Adrenal gland (tissue), 12 donors: Measurements from ENCODE around the gene FAM89A. TPM values are rescaled to one million over a fixed set of nuclear protein-coding genes. Genes with fewer than 3 reads are reported as not detected.

Experiments used
- DNase-seq, 7 donors: peaks; one replicate each; pipeline ENCODE4 v3.0.0-alpha.2; 2019 to 2020
- H3K27ac ChIP-seq, 5 donors: fragments of 200-600 bp; sonication (generic) in 4 of 5; 1 replicate in 3 of 5; 2 replicates in 2 of 5; pipeline versions ENCODE4 v1.5.1 to v1.8.0; 2016 to 2020; ENCODE audit warnings: mild to moderate bottlenecking in 1 of 5
- H3K27me3 ChIP-seq: fragments of 200-600 bp; 2 replicates; pipeline ENCODE4 v1.8.0; 2021
- H3K36me3 ChIP-seq, 2 donors: fragments of 200-600 bp; replicated peaks in 1 of 2; 1 replicate in 1 of 2; 2 replicates in 1 of 2; pipeline versions ENCODE4 v1.5.1 to v1.8.0; 2018 to 2022
- H3K4me1 ChIP-seq, 2 donors: fragments of 200-600 bp; replicated peaks in 1 of 2; 1 replicate in 1 of 2; 2 replicates in 1 of 2; pipeline versions ENCODE4 v1.5.1 to v1.8.0; 2018 to 2021
- H3K4me3 ChIP-seq, 4 donors: fragments of 200-600 bp; sonication (generic) in 3 of 4; one replicate each; pipeline ENCODE4 v1.5.1; 2016 to 2018
- H3K9me3 ChIP-seq, 3 donors: fragments of 200-600 bp; sonication (generic) in 1 of 3; replicated peaks in 1 of 3; 1 replicate in 2 of 3; 2 replicates in 1 of 3; pipeline versions ENCODE4 v1.5.1 to v1.8.0; 2016 to 2021
- POLR2A ChIP-seq, 2 donors: fragments of 450-650 bp; IDR thresholded peaks; one replicate each; pipeline ENCODE4 v1.6.1; 2017; ENCODE audit warnings: antibody characterized with exemption in 2 of 2, mild to moderate bottlenecking in 2 of 2, moderate library complexity in 1 of 2
- WGBS, 4 donors: extraction: QIAGEN DNeasy Blood & Tissue Kit in 2 of 4; methylation state at CpG; one replicate each; pipeline versions ENCODE4 v1.1.5 to v1.1.7; 2013 to 2017; 5-methylcytosine and 5-hydroxymethylcytosine counted together
- intact Hi-C, 2 donors: fragments of 100-400 bp; cut with DNase I; formaldehyde crosslinking; loops; one replicate each; pipeline versions ENCODE4 v1.14.1 to v1.15.0; 2022 to 2023
- polyA plus RNA-seq, 3 donors: library from polyadenylated mRNA; stranded (reverse); fragments of 200-250 nt in 2 of 3; fragments of 350-450 nt in 1 of 3; fragmentation: Illumina TruSeq in 1 of 3; extraction: RNeasy Lipid Tissue Mini Kit (QIAGEN cat#74804) in 1 of 3; gene quantifications; one replicate each; pipeline ENCODE4 v1.2.3, GENCODE V29; 2013 to 2014
- total RNA-seq, 9 donors: library from RNA; depleted of rRNA in 4 of 9; stranded (reverse); fragments of >200 nt in 4 of 9; fragments of 120-200 nt in 1 of 9; fragmentation: NEBNext Ultra II Directional in 1 of 9; extraction: Animal tissue kit (Norgen Biotek cat#: 25700) in 1 of 9; gene quantifications; one replicate each; pipeline versions ENCODE4 v1.1.0 to v1.2.4, GENCODE V29; 2013 to 2023
- TF ChIP-seq, protein P1 (sequence below), 6 experiments: fragments of 450-650 bp in 4 of 6; fragments of 200-600 bp in 2 of 6; sonication (generic) in 1 of 6; IDR thresholded peaks; 1 replicate in 5 of 6; 2 replicates in 1 of 6; pipeline versions ENCODE4 v1.5.1 to v1.8.0; 2016 to 2021; ENCODE audit warnings: antibody characterized with exemption in 6 of 6, mild to moderate bottlenecking in 2 of 6, moderate library complexity in 1 of 6
- donor health status: healthy with polysubstance abuse.
- donor health status: Bipolar disorder and iron deficiency.
- donor health status: DM: yes; HTN: yes; CAD: no.
- donor health status: DM: no; HTN: no; CAD: no.
- donor health status: DM: no; HTN: no; CAD: no.
- donor health status: DM: yes; HTN: yes; CAD: no.

The FAM89A gene
- total and polyA plus RNA-seq, 12 donors: 11.3 to 59.4 (median 33.0) TPM

DNA sequence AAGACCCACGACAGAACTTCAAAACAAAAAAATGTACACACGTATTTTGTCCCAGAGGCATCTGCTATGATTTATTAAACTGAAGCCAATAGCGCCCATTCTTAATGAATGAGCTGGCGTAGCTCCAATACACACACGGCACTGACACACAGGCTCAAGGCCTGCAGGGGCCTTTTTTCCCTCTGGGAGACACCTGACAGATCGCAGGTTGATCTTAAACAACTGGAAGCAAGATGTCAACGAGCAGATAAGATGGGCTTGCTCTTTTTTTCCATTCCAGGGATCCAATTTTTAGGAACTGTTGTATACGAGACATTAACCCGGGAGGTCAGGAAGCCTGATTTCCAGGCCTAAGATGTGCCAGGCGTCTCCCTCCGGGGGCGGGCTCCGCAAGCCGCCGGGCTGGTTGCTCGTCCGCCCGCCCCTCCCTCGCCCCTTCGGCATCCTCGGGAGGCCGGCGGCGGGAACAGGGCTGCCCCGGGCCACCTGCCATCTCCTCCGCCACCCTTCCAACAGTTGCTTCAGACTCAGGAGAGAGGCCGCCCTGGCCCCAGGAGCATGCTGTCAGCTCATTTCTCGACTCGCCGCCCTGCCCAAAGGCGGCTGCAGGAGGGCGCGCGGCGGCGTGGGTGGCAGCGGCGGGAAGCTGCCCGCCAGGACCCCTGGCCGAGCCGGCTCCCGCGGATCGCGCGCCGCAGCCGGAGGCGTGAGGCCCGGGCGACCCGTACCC, 62.1 kb downstream of the FAM89A start:
- TF ChIP-seq, protein P1, sequence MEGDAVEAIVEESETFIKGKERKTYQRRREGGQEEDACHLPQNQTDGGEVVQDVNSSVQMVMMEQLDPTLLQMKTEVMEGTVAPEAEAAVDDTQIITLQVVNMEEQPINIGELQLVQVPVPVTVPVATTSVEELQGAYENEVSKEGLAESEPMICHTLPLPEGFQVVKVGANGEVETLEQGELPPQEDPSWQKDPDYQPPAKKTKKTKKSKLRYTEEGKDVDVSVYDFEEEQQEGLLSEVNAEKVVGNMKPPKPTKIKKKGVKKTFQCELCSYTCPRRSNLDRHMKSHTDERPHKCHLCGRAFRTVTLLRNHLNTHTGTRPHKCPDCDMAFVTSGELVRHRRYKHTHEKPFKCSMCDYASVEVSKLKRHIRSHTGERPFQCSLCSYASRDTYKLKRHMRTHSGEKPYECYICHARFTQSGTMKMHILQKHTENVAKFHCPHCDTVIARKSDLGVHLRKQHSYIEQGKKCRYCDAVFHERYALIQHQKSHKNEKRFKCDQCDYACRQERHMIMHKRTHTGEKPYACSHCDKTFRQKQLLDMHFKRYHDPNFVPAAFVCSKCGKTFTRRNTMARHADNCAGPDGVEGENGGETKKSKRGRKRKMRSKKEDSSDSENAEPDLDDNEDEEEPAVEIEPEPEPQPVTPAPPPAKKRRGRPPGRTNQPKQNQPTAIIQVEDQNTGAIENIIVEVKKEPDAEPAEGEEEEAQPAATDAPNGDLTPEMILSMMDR (IDR thresholded peaks at IDR 0.05): no peak
- TF ChIP-seq POLR2A (IDR thresholded peaks at IDR 0.05): no peak
- DNase-seq: peak; percentile 21 to 64 (median 33)
- 1 to 11% (median 4%) methylated on average over 9 to 52 of the region's 52 CpGs for WGBS, 4 donors
- no peaks in the 10 kb centered on the region for H3K9me3 ChIP-seq
- H3K27ac ChIP-seq: peak overlapping the region in 4 of 5 donors; percentile 45 to 85 (median 58)
- H3K27me3 ChIP-seq: no peaks in the 10 kb centered on the region
- H3K4me3 ChIP-seq: peak overlapping the region in 3 of 4 donors; percentile 31 to 98 (median 89)
- peaks cover 0 to 4% of the 10 kb centered on the region in 2 donors for H3K36me3 ChIP-seq
- intact Hi-C loops: no loop called here
- H3K4me1 ChIP-seq: peaks cover 8 to 29% of the 10 kb centered on the region in 2 donors

DNA sequence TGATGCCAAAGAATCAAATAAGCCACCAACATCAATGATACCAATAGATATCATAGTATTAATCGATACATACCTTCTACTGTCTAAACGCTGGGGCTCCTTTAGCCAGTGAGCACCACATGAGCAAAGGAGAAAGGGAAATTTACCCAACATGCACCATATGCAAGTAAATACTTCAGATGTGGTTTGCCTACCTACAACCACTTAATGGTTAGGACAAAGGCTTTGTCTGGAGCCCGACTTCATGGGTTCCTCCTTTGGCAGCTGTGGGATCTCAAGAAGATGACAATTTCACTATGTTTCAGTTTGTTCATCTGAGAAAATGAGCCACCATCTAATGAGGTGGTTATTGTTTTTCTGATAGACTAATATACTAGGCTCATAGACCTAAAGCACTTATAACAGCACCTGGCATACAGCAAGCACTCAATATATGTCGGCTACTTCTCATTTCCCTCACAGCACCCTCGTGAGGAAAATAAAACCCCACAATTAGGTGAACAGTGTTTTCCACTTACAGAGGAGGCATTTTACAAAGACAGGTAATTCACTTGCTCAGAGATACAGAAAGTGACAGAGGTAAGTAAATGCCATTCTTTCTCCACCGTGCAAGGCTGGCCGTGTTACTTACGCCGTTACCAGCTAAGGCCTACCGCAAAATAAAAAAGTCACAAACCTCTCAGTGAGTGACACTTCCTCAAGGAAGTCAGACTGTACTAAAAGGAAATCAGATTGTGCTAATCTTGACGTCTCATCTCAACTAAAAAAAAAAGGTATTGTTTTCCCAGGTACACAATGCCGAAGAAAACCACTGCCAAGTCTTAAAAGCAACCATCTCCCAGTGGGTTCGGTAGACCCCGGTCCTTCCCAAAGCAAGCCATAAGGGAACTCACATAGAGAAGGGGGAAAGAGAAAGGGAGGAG, 63.0 kb downstream of the FAM89A start:
- Histone ChIP-seq H3K27me3 (no peaks in the 10 kb centered on the region), H3K9me3 (no peaks in the 10 kb centered on the region), H3K27ac (peak overlapping the region in 2 of 5 donors; percentile 65 to 85), H3K36me3 (peaks cover 0 to 4% of the 10 kb centered on the region in 2 donors), H3K4me1 (peaks cover 8 to 29% of the 10 kb centered on the region in 2 donors), H3K4me3 (peak overlapping the region in 1 of 4 donors; percentile 98)
- intact Hi-C loops: no loop called here
- 55 to 69% (median 67%) methylated on average over 14 of the region's 14 CpGs for WGBS, 4 donors
- TF ChIP-seq, protein P1 (IDR thresholded peaks at IDR 0.05): no peak
- no peak for TF ChIP-seq POLR2A (IDR thresholded peaks at IDR 0.05)
- no peak for DNase-seq

DNA sequence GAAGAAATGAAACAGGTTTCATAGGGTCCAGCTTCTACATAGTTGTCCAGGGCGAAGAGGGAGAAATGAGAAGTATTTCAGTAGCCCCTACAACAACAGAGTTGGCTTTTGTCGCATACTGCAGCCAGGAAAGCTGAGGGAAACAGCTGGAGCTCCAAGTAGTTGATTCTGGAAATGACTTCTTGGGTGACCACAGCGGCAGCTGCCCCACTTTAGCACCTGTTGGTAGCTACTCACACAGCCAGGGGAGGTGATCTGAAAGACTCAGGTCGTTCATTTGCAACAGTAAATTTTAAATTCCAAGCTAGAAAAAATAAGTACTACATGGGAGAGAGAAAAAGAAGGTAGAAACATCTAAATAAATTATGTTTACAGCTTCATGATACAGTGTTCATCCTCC, 63.7 kb downstream of the FAM89A start:
- no peaks in the 10 kb centered on the region for H3K9me3 ChIP-seq
- no peak for DNase-seq
- no peak overlapping the region for H3K27ac ChIP-seq
- peaks cover 8 to 29% of the 10 kb centered on the region in 2 donors for H3K4me1 ChIP-seq
- no peak for TF ChIP-seq POLR2A (IDR thresholded peaks at IDR 0.05)
- TF ChIP-seq, protein P1 (IDR thresholded peaks at IDR 0.05): no peak
- peaks cover 0 to 2% of the 10 kb centered on the region in 2 donors for H3K36me3 ChIP-seq
- no peaks in the 10 kb centered on the region for H3K27me3 ChIP-seq
- H3K4me3 ChIP-seq: no peak overlapping the region
- intact Hi-C loops: no loop called here
- WGBS, 4 donors: 93 to 97% (median 96%) methylated on average over 4 of the region's 4 CpGs

DNA sequence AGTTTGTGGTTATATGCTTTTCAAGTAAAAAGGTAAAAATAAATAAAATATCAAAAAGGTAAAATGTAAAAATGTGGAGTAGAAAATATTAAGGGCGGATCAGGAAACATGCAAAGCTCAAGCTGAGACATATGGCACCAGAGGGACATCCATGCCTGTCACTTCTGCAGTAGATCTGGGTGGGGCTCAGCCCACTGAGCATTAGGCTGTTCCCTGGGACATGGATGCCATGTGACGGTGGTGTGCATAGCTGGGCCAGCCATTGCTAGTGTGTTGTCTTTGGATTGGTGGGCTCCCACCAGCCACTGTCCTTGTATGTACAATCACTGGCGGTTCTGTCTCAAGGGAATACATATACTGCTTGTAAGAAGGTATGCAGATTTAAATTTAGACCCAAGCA, 64.4 kb downstream of the FAM89A start:
- H3K36me3 ChIP-seq: no peaks in the 10 kb centered on the region

More for the DNA sequence above, 64.4 kb downstream of the FAM89A start:
- no peak for DNase-seq
- intact Hi-C loops: no loop called here
- H3K4me1 ChIP-seq: peaks cover 8 to 27% of the 10 kb centered on the region in 2 donors
- no peaks in the 10 kb centered on the region for H3K9me3 ChIP-seq
- WGBS, 4 donors: 62 to 90% (median 85%) methylated on average over 3 of the region's 3 CpGs
- TF ChIP-seq POLR2A (IDR thresholded peaks at IDR 0.05): no peak
- TF ChIP-seq, protein P1 (IDR thresholded peaks at IDR 0.05): no peak
- no peaks in the 10 kb centered on the region for H3K27me3 ChIP-seq
- H3K4me3 ChIP-seq: no peak overlapping the region
- H3K27ac ChIP-seq: no peak overlapping the region
